Suprapubic skin (tissue), 4 donors: ENCODE data around the gene MRPL23. TPM values are rescaled to one million over a fixed set of nuclear protein-coding genes. Genes with fewer than 3 reads are reported as not detected.

Experiments used
- DNase-seq, 2 donors: peaks; one replicate each; pipeline ENCODE4 v3.0.0-alpha.2; 2019; ENCODE audit warnings: low spot score in 2 of 2
- H3K27ac ChIP-seq: fragments of 200-600 bp; sonication (generic); one replicate; pipeline ENCODE4 v1.5.1; 2019
- H3K27me3 ChIP-seq: fragments of 200-600 bp; sonication (generic); one replicate; pipeline ENCODE4 v1.5.1; 2019
- H3K36me3 ChIP-seq: fragments of 200-600 bp; sonication (generic); one replicate; pipeline ENCODE4 v1.5.1; 2019
- H3K4me1 ChIP-seq: fragments of 200-600 bp; sonication (generic); one replicate; pipeline ENCODE4 v1.5.1; 2019
- H3K4me3 ChIP-seq: fragments of 200-600 bp; sonication (generic); one replicate; pipeline ENCODE4 v1.5.1; 2019; ENCODE audit warnings: mild to moderate bottlenecking
- H3K9me3 ChIP-seq: fragments of 200-600 bp; sonication (generic); one replicate; pipeline ENCODE4 v1.5.1; 2019
- CTCF ChIP-seq, 2 donors: fragments of 200-600 bp in 1 of 2; fragments of 450-650 bp in 1 of 2; sonication (generic) in 1 of 2; IDR thresholded peaks; one replicate each; pipeline ENCODE4 v1.5.1; 2016 to 2019; ENCODE audit warnings: antibody characterized with exemption in 2 of 2, mild to moderate bottlenecking in 1 of 2, moderate library complexity in 1 of 2
- EP300 ChIP-seq: sonication (generic); formaldehyde crosslinking; IDR thresholded peaks from one replicate; pipeline ENCODE4 v1.6.1; 2017; ENCODE audit warnings: antibody characterized with exemption
- POLR2A ChIP-seq, 2 donors: fragments of 450-650 bp; IDR thresholded peaks; one replicate each; pipeline ENCODE4 v1.6.1; 2017; ENCODE audit warnings: antibody characterized with exemption in 2 of 2, mild to moderate bottlenecking in 2 of 2, moderate library complexity in 2 of 2
- POLR2AphosphoS5 ChIP-seq, 3 donors: sonication (generic); formaldehyde crosslinking; IDR thresholded peaks; one replicate each; pipeline ENCODE4 v1.6.1; 2017; ENCODE audit warnings: antibody characterized with exemption in 3 of 3
- WGBS: methylation state at CpG from one replicate; pipeline ENCODE4 v1.1.5; 2018; 5-methylcytosine and 5-hydroxymethylcytosine counted together
- total RNA-seq, 4 donors: library from RNA; depleted of rRNA; stranded (reverse); fragments of >200 nt; gene quantifications; one replicate each; pipeline ENCODE4 v1.1.0, GENCODE V29; 2016

Gene MRPL23
- total RNA-seq = 100 to 1,000 TPM in 2 of 4 donors, 10 to 100 TPM in 2; 76.9 to 115 (median 103) TPM

- H3K27ac ChIP-seq = no peak within 1 kb of the TSS
- H3K9me3 ChIP-seq = no peaks in the 10 kb centered on the region
- no peak within 1 kb of the TSS for H3K4me3 ChIP-seq
- no CpG with 5 or more reads among the region's 85 CpGs for WGBS
- H3K36me3 ChIP-seq = no peaks in the 10 kb centered on the region
- TF ChIP-seq POLR2A (IDR thresholded peaks at IDR 0.05) (no peak), CTCF (IDR thresholded peaks at IDR 0.05) (no peak), EP300 (no peak), POLR2AphosphoS5 (IDR thresholded peaks at IDR 0.05) (no peak)
- peaks cover 20% of the 10 kb centered on the region for H3K4me1 ChIP-seq
- no peaks in the 10 kb centered on the region for H3K27me3 ChIP-seq
- no peak for DNase-seq
Observed at GRCh38 chr11:1946812-1947484, at the start of gene MRPL23. Gene MRPL23 (plus strand): TSS chr11:1947332. CDS start chr11:1947363, 31 bp downstream.

- H3K9me3 ChIP-seq = no peaks in the 10 kb centered on the region
- H3K4me1 ChIP-seq = no peaks in the 10 kb centered on the region
- H3K36me3 ChIP-seq = no peaks in the 10 kb centered on the region
- 88% methylated on average over 4 of the region's 4 CpGs for WGBS
- H3K27ac ChIP-seq = no peak overlapping the region
- TF ChIP-seq EP300 (no peak), CTCF (IDR thresholded peaks at IDR 0.05) (no peak), POLR2A (IDR thresholded peaks at IDR 0.05) (no peak), POLR2AphosphoS5 (IDR thresholded peaks at IDR 0.05) (no peak)
- no peak overlapping the region for H3K4me3 ChIP-seq
- H3K27me3 ChIP-seq = no peaks in the 10 kb centered on the region
- no peak for DNase-seq
Observed at GRCh38 chr11:1899090-1899489, 48.0 kb upstream of the MRPL23 start.

- Histone ChIP-seq H3K36me3 (no peaks in the 10 kb centered on the region), H3K4me3 (no peak overlapping the region), H3K27ac (no peak overlapping the region), H3K9me3 (no peaks in the 10 kb centered on the region), H3K27me3 (no peaks in the 10 kb centered on the region), H3K4me1 (no peaks in the 10 kb centered on the region)
- DNase-seq = no peak
- 80% methylated on average over 5 of the region's 5 CpGs for WGBS
- no peak for TF ChIP-seq EP300
- TF ChIP-seq POLR2AphosphoS5 (IDR thresholded peaks at IDR 0.05) = no peak
- no peak for TF ChIP-seq POLR2A (IDR thresholded peaks at IDR 0.05)
- no peak for TF ChIP-seq CTCF (IDR thresholded peaks at IDR 0.05)
Observed at GRCh38 chr11:1899686-1900085, 47.4 kb upstream of the MRPL23 start.

GRCh38 chr11:1906181-1906580 lies 41.0 kb upstream of the MRPL23 start:
- DNase-seq = no peak
- Histone ChIP-seq H3K36me3 (no peaks in the 10 kb centered on the region), H3K27me3 (no peaks in the 10 kb centered on the region), H3K4me1 (peaks cover 5% of the 10 kb centered on the region), H3K4me3 (no peak overlapping the region), H3K9me3 (no peaks in the 10 kb centered on the region), H3K27ac (no peak overlapping the region)
- WGBS = 42% methylated on average over 5 of the region's 5 CpGs
- TF ChIP-seq POLR2AphosphoS5 (IDR thresholded peaks at IDR 0.05) = no peak
- TF ChIP-seq EP300 = no peak
- no peak for TF ChIP-seq POLR2A (IDR thresholded peaks at IDR 0.05)
- TF ChIP-seq CTCF (IDR thresholded peaks at IDR 0.05) = no peak

GRCh38 chr11:1906611-1907423 lies 40.3 kb upstream of the MRPL23 start:
- 81% methylated on average over 14 of the region's 14 CpGs for WGBS
- Histone ChIP-seq H3K27me3 (no peaks in the 10 kb centered on the region), H3K27ac (no peak overlapping the region), H3K4me3 (no peak overlapping the region), H3K9me3 (no peaks in the 10 kb centered on the region), H3K36me3 (no peaks in the 10 kb centered on the region), H3K4me1 (peaks cover 5% of the 10 kb centered on the region)
- TF ChIP-seq EP300 (no peak), POLR2AphosphoS5 (IDR thresholded peaks at IDR 0.05) (no peak), POLR2A (IDR thresholded peaks at IDR 0.05) (no peak), CTCF (IDR thresholded peaks at IDR 0.05) (no peak)
- no peak for DNase-seq
